Limb (tissue), 2 donors: ENCODE measurements around the gene BMP8B.
A peak's percentile ranks its signal among the peaks of the same experiment; 100 is the strongest.

Experiments used
- DNase-seq, 2 donors: peaks; one replicate each; pipeline ENCODE4 v3.0.0-alpha.2; 2016; ENCODE audit errors: extremely low spot score in 2 of 2

Gene BMP8B

DNA sequence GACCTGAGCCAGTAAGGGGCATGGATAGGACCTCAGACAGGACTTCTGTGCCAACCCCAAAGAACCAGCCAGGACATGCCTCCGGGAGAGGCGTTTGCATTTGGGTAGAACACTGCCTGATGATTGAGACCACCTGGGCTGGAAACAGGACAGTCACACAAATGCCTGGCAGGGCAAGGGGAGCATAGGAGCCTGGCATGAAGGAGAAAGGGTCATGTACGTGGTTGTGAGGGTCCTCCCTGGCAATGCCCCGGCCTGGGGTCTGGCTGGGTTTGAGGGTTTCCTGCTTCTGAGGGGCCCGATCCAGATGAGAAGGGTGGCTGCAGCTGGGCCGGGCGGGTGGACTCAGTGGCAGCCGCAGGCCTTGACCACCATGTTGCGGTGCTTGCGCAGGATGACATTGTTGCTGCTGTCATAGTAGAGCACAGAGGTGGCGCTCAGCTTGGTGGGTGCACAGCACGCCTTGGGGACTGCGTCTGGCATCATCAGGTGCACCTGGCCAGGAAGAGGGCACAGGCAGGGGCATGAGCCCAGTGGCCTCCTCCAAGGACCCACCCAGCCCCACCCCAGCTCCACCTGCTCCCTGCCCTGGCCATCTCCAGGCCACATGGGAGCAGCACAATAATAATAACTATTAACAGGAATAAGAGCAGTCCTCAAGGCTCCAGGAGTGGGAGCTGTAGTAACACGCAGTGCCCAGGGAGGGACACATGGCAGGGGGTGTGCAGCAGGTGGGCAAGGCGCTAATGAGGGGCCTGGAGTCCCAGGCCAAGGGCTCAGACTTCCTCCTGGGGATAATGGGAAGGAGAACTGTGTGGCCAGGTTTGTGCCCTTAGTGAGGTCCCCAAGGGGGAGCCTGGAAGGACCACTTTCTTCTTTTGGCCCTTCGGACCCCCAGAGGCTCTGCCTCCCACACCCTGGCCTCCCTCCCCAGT lies 28.3 kb downstream of the BMP8B start:
- DNase-seq = no peak

DNA sequence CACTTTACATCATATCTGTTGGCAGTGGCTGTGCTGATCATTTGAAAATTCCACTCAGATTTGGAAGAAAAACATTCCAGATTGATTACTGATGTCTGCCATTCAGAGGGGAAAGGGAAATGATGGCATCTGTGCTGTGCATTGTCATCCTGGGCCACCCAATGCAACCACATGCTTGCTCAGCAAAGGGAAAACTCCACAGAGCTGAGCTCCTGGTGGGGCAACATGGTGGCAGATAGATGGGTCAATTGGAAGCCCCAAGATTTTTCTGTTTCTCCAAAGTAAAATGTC lies 29.3 kb downstream of the BMP8B start:
- DNase-seq = no peak

- DNase-seq = no peak
Measured at GRCh38 chr1:39758556-39759435, 29.9 kb downstream of the BMP8B start.

- no peak for DNase-seq
Measured at GRCh38 chr1:39757501-39757900, 31.2 kb downstream of the BMP8B start.

- no peak for DNase-seq
Measured at GRCh38 chr1:39755965-39756659, 32.6 kb downstream of the BMP8B start.

- no peak for DNase-seq
Measured at GRCh38 chr1:39754906-39755504, 33.7 kb downstream of the BMP8B start.

- no peak for DNase-seq
Measured at GRCh38 chr1:39754026-39754570, 34.6 kb downstream of the BMP8B start.

- DNase-seq = no peak
Measured at GRCh38 chr1:39753132-39754025, 35.3 kb downstream of the BMP8B start.

DNA sequence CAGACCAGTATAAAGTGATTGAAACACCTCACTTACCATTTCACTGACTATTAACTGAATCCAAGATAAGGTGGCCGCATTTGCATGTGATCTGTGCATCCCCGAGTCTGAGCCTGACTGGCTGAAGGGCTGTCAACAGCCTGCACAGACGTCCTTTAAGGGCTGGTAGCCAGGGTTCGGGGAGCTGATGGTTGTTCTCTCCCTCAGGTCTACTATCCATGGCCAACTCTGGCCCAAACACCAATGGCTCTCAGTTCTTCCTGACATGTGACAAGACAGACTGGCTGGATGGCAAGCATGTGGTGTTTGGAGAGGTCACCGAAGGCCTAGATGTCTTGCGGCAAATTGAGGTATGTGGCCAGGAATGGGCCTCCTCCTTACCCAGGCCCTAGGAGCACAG lies 36.0 kb downstream of the BMP8B start:
- no peak for DNase-seq

DNA sequence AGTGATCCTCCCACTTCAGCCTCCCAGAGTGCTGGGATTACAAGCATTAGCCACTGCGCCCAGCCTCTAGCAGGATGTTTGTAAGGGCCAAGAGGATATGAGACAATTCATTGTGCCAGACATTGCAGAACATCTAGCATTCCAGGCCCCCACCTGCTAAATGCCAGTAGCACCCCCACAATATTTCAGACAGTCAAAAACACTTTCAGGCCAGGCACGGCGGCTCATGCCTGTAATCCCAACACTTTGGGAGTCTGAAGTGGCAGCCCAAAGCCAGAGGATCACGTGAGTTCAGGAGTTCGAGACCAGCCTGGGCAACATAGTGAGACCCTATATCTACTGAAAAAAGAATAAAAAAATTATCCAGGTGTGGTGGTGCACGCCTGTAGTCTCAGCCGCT lies 37.1 kb downstream of the BMP8B start:
- no peak for DNase-seq

- DNase-seq = no peak
Measured at GRCh38 chr1:39745016-39745670, 43.5 kb downstream of the BMP8B start.

DNA sequence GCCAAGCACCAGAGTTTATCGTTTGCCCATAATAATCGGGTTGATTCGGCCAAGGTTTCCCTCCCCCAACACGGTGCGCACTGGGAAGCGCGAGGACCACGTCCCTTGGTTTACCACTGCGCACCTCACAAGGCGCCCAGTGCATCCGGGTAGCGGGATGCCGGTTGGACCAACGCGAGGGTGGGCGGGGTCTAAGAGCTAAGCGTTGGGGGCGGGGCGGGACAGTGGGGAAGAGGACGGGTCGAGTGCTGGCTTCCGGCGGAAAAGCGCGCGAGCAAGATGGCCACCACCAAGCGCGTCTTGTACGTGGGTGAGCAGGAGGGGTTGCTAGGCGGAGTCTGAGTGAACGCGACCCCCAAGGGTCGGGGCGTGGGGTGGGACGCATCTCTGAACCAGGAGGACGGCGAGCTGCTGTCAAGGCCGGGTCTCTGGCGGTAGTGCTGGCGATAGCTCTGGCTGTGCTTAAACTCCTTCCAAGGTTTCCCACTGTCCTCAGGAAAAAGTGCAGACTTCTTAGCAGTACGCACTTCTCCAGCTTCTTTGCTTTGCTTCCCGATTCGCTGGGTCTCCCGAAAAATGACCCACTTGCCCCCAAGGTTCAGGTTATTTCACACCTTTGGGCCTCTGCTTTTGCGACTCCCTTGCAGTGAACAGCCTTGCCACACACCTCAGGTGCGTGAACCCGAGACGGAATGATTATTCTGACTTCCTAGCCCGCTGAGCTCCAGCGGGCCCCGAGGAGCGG lies 49.9 kb downstream of the BMP8B start, which contains the start of gene PPIE:
PPIE (plus strand) TSS at position 261 of the 745 bp plus-strand sequence; CDS start at position 280, 19 bp downstream.
- DNase-seq = peak; percentile 95

DNA sequence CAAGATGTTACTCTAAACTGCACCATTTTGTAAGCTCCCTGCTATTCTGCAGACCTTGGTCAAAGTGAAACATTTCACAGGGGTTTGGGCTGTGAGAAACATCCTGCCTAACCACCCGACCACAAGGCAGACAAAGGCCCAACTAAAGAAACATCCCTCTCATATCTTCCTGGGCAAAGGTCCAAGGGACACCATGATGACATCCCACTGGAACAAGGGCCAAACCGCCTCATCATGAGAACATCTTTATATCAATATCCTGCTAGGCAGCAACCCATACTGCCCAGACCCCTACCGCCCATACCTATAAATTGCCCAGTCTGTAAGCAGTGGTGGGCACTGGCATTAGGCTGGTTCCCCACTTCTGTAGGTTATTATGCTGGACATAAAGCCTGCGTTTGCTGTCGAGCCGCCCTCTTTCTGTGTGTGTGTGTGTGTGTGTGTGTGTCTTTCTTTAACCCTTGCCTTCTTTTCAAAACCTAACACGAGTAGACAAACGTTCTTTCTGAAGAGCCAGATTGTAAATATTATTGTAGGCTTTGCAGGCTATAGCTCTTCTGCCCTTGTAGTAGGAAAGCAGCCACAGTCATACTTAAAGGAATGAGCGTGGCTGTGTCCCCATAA lies 51.0 kb downstream of the BMP8B start:
- DNase-seq = no peak

DNA sequence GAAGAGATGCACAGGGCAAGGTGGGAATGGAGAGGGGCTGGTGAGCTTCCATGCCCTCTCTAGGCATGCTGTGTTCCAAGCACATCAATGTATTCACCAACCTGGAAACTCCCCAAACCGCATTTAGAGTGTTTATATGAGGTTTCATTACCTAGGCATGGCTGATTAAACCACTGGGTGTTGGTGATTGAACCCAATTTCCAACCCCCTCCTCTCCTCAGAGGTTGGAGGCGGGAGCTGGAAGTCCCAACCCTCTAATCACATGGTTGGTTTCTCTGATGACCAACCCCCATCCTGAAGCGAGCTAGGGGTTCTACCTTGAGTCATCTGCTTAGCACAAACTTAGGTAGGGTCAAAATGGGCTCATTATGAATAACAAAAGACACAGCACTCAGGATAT lies 52.9 kb downstream of the BMP8B start:
- no peak for DNase-seq

DNA sequence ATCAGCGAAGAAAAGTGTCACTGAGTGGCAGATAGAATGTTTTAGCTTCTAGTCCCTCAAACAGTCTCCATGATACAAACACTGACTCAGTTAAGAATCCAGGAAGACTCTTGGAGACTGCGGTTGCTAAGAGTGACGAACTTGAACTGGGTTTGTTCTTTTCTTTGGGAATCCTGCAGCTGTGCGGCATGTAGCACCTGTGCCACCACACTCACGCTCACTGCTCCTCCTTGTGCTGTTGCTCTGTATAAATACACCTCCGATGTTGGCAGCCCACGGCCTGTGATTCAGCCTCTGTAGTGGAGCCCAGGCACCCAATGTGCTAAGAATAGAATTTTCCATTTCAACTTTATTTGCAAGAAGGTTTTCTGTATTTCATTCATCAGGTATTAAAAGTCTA lies 55.5 kb downstream of the BMP8B start:
- DNase-seq = no peak

DNA sequence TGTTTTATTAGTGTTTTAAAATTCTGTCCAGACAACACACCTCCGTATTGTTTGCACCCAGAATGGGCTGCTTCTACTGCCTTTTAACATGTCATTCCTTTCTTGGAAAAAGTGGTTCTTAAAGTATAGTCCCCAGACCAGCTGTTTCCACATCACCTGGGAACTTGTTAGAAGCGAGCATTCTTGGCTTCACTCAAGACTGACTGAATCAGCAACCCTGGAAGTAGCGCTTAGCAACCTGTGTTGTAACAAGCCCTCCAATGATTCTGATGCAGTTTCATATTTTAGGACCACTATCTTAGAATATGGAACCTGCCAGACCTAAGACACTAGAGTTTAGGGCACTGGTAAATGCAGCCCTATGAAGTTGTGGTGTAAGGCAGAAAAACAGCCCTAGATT lies 55.9 kb downstream of the BMP8B start:
- no peak for DNase-seq

DNA sequence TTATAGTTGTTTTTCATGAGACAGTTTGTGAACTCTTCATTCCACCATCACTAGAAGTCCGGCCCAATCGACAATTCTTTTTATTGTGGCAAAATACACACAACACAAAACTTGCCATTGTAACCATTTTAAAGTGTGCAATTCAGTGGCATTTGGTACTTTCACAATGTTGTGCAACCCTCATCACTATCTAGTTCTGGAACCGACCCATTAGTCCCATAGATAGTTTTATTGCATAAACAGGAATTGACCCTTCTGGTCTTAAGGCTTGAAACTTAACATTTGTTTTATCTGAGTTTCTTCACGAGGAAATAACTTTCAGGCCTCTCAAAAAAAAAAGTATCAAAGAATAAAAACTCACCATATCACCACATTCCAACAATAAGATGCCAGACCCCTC lies 58.8 kb downstream of the BMP8B start:
- no peak for DNase-seq

DNA sequence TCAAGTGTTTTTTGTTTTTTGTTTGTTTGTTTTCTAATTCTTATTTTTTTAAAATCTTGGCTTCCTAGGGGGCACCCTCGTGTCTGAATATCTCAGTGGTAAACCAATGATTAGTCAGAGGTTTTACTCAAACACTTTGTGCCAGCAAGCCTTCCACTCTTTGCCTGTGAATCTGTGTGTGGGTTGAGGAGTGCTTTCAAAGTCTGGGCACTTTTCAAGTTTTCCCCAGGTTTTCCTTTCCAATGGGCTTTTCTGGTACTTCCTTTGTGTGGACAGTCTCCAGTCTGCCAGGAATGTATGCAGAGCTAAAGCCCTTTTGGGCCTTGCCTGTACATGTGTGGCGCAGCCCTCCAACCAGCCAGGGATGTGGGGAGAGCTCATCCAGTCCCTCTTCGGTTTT lies 59.6 kb downstream of the BMP8B start:
- no peak for DNase-seq

- DNase-seq = no peak
Measured at GRCh38 chr1:39727932-39728317, 60.7 kb downstream of the BMP8B start.
